ENCODE measurements around the gene CDC42. TPM values are rescaled to one million over a fixed set of nuclear protein-coding genes. Genes with fewer than 3 reads are reported as not detected.

The CDC42 gene
- total RNA-seq, 4 donors from 2014 or later = 153 to 332 (median 228) TPM

GRCh38 chr1:22096463-22096862 is 44.0 kb downstream of the CDC42 start:
- no peak for TF ChIP-seq CTCF (IDR thresholded peaks at IDR 0.05; ENCODE audit: low read depth)

- TF ChIP-seq CTCF (IDR thresholded peaks at IDR 0.05; ENCODE audit: low read depth) = no peak
These were observed 46.2 kb downstream of the CDC42 start for GRCh38 chr1:22098752-22099151.

GRCh38 chr1:22100168-22100567 is 47.7 kb downstream of the CDC42 start:
- TF ChIP-seq CTCF (IDR thresholded peaks at IDR 0.05; ENCODE audit: low read depth) = no peak

GRCh38 chr1:22101199-22101598 is 48.7 kb downstream of the CDC42 start:
- no peak for TF ChIP-seq CTCF (IDR thresholded peaks at IDR 0.05; ENCODE audit: low read depth)

- TF ChIP-seq CTCF (IDR thresholded peaks at IDR 0.05; ENCODE audit: low read depth) = no peak
These were observed 49.5 kb downstream of the CDC42 start for GRCh38 chr1:22101995-22102394.

GRCh38 chr1:22102746-22103145 is 50.2 kb downstream of the CDC42 start:
- TF ChIP-seq CTCF (IDR thresholded peaks at IDR 0.05; ENCODE audit: low read depth) = no peak

- TF ChIP-seq CTCF (IDR thresholded peaks at IDR 0.05; ENCODE audit: low read depth) = no peak
These were observed 51.6 kb downstream of the CDC42 start for GRCh38 chr1:22104094-22104493.
